Lower leg skin (tissue), 4 donors: ENCODE data around the gene RGL4. TPM values are rescaled to one million over a fixed set of nuclear protein-coding genes. Genes with fewer than 3 reads are reported as not detected.

ENCODE experiments used
- DNase-seq, 2 donors: peaks; one replicate each; pipeline ENCODE4 v3.0.0-alpha.2; 2019; ENCODE audit warnings: low spot score in 2 of 2
- H3K4me3 ChIP-seq: fragments of 200-600 bp; sonication (generic); 2 replicates; pipeline ENCODE4 v1.5.1; 2017; ENCODE audit warnings: mild to moderate bottlenecking, low read depth; ENCODE audit not compliant: poor library complexity, severe bottlenecking
- CTCF ChIP-seq, 3 donors: fragments of 450-650 bp; IDR thresholded peaks; one replicate each; pipeline ENCODE4 v1.5.1; 2016; ENCODE audit warnings: antibody characterized with exemption in 3 of 3, mild to moderate bottlenecking in 3 of 3, moderate library complexity in 2 of 3
- POLR2A ChIP-seq, 2 donors: fragments of 450-650 bp; IDR thresholded peaks; one replicate each; pipeline ENCODE4 v1.6.1; 2016 to 2017; ENCODE audit warnings: antibody characterized with exemption in 2 of 2, mild to moderate bottlenecking in 1 of 2, moderate library complexity in 1 of 2
- WGBS, 2 donors: methylation state at CpG; one replicate each; pipeline ENCODE4 v1.1.5; 2018; 5-methylcytosine and 5-hydroxymethylcytosine counted together
- intact Hi-C: fragments of 100-400 bp; cut with DNase I; formaldehyde crosslinking; loops from one replicate; pipeline ENCODE4 v1.15.0; 2023; ENCODE audit warnings: low total_unique reads
- total RNA-seq, 4 donors: library from RNA; depleted of rRNA; stranded (reverse); fragments of >200 nt; gene quantifications; one replicate each; pipeline ENCODE4 v1.1.0, GENCODE V29; 2016

RGL4 gene
- total RNA-seq, 4 donors from 2014 or later = 0.39 TPM; not detected in 3

GRCh38 chr22:23684561-23685031, 6.2 kb upstream of the RGL4 start:
- no peak for TF ChIP-seq CTCF (IDR thresholded peaks at IDR 0.05)
- TF ChIP-seq POLR2A (IDR thresholded peaks at IDR 0.05) = no peak
- intact Hi-C loops = no loop called here
- no peak overlapping the region for H3K4me3 ChIP-seq
- DNase-seq = no peak
- 83 to 98% methylated on average over 8 of the region's 8 CpGs for WGBS, 2 donors

- intact Hi-C loops = no loop called here
- DNase-seq = no peak
- WGBS, 2 donors = 90 to 96% methylated on average over 5 of the region's 5 CpGs
- H3K4me3 ChIP-seq = no peak overlapping the region
- TF ChIP-seq POLR2A (IDR thresholded peaks at IDR 0.05) = no peak
- no peak for TF ChIP-seq CTCF (IDR thresholded peaks at IDR 0.05)
Observed at GRCh38 chr22:23685205-23685784, 5.5 kb upstream of the RGL4 start.

GRCh38 chr22:23686416-23687024, 4.3 kb upstream of the RGL4 start:
- no peak overlapping the region for H3K4me3 ChIP-seq
- 72 to 73% methylated on average over 7 of the region's 7 CpGs for WGBS, 2 donors
- intact Hi-C loops = no loop called here
- TF ChIP-seq POLR2A (IDR thresholded peaks at IDR 0.05) = no peak
- TF ChIP-seq CTCF (IDR thresholded peaks at IDR 0.05) = no peak
- DNase-seq = no peak

- TF ChIP-seq POLR2A (IDR thresholded peaks at IDR 0.05) (no peak), CTCF (IDR thresholded peaks at IDR 0.05) (no peak)
- no peak for DNase-seq
- 83 to 92% methylated on average over 10 of the region's 10 CpGs for WGBS, 2 donors
Observed at GRCh38 chr22:23688121-23688520, 2.7 kb upstream of the RGL4 start.

GRCh38 chr22:23688571-23688970, 2.2 kb upstream of the RGL4 start:
- no peak for TF ChIP-seq CTCF (IDR thresholded peaks at IDR 0.05)
- no peak for TF ChIP-seq POLR2A (IDR thresholded peaks at IDR 0.05)
- WGBS, 2 donors = 81 to 86% methylated on average over 9 of the region's 9 CpGs
- intact Hi-C loops = no loop called here
- H3K4me3 ChIP-seq = no peak overlapping the region
- no peak for DNase-seq

More at GRCh38 chr22:23688121-23688520, 2.7 kb upstream of the RGL4 start:
- no peak overlapping the region for H3K4me3 ChIP-seq
- intact Hi-C loops = no loop called here
